ENCODE data around the gene CCDC8.
A peak's percentile ranks its signal among the peaks of the same experiment; 100 is the strongest.
"Not testable (repeated sequence)": the region's sequence is repeated elsewhere in the genome, so short reads cannot be mapped to it uniquely, and the experiment has no call there.

Gene CCDC8, protein sequence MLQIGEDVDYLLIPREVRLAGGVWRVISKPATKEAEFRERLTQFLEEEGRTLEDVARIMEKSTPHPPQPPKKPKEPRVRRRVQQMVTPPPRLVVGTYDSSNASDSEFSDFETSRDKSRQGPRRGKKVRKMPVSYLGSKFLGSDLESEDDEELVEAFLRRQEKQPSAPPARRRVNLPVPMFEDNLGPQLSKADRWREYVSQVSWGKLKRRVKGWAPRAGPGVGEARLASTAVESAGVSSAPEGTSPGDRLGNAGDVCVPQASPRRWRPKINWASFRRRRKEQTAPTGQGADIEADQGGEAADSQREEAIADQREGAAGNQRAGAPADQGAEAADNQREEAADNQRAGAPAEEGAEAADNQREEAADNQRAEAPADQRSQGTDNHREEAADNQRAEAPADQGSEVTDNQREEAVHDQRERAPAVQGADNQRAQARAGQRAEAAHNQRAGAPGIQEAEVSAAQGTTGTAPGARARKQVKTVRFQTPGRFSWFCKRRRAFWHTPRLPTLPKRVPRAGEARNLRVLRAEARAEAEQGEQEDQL

DNA sequence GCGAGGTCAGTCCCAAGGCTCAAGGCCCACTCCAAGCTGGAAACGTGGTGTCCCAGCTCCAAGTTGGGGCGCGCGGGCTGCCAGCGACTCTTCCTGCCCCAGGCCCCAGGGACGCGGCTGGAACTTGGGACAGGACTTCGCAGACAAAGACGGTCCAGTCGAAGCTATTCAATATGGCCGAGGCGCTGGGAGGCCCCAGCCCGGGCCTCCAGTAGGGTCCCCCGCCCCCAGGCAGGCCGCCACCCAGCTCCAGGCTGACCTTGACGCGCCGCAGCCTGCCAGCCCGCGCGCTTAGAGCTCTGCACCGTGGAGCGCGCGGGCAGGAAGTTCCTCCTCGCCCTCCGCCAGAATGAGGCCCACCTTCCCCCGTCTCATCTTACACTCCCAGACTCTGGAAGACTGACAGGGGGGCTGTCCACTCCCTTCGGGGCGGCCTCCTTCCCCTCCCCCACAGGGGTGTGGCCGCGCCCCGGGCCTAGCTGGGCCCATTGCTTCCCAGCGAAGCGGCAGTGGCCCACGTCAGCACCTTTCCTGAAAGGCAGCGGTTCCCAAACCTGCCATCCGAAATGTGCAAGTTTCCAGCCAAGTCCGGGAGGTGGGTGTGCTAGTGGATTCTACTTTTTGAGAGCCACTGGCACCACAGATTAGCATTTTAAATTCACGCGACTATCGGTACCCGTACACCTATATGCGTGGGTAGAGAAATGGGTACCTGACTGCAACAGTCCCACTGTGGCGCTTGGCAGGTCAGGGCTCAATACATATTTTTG is at the start of gene CCDC8:
Gene CCDC8 (minus strand): TSS at position 303 of the 770 bp plus-strand sequence. CDS start 754 bp downstream, outside the sequence.
- no peak for DNase-seq

DNA sequence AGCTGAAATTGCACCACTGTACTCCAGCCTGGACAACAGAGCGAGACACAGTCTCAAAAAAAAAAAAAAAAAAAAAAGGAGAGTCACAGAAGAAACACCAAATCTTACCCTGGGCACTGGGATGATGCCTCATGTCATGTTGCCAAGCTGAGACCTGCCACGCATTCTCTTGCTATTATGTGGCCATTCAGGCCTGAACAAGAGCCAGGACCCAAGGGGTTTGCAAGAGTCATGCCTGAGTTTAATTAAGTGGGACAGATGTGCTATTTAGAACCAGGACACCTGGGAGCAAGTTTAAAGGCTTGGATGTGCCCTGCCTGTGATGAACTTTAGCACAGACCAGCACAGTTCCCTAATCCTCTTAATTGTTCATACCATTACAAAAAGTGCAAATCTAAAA is 48.2 kb upstream of the CCDC8 start:
- DNase-seq, result no peak

DNA sequence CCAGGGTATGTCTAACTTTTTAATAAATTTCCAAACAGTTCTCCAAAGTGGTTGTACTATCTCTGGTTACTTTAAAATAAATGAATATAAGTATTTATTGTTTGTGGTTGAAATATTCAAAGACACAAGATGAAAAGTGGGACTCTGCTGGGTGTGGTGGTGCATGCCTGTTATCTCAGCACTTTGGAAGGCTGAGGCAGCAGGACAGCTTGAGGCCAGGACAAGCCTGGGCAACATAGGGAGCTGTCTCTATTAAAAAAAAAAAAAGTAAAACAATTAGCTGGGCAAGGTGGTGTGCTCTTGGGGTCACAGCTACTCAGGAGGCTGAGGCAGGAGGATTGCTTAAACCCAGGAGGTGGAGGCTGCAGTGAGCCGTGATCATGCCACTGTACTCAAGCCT is 47.6 kb upstream of the CCDC8 start:
- DNase-seq, result no peak

DNA sequence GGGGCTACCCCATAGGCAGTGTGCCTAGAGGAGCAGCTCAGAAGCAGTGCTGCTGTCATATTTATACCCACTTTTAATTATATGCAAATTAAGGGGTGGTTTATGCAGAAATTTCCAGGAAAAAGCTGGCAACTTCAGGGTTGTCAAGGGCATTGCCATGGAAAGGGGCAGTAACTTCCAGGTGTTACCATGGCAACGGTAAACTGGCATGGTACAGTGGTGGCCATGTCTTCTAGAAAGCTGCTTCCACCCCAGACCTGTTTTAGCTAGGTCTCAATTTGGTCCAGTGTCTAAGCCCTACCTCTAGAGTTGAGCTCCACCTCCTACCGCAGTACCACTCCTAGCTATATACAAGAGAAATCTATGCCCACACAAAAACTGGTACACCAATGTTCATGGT is 46.7 kb upstream of the CCDC8 start:
- no peak for DNase-seq

DNA sequence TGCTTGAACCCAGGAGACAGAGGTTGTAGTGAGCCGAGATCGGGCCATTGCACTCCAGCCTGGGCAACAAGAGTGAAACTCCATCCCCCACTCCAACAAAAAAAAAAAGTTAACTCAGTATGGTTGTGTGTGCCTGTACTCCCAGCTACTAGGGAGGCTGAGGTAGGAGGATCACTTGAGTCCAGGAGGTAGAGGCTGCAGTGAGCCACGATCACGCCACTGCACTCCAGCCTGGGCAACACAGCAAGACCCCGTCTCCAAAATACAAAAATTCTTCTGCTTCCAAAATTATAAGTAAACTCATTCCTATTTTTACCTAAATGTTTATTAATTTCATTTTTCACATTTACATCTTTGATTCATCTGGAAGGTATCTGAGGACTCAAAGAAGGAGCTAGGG is 43.6 kb upstream of the CCDC8 start:
- DNase-seq, result no peak

DNA sequence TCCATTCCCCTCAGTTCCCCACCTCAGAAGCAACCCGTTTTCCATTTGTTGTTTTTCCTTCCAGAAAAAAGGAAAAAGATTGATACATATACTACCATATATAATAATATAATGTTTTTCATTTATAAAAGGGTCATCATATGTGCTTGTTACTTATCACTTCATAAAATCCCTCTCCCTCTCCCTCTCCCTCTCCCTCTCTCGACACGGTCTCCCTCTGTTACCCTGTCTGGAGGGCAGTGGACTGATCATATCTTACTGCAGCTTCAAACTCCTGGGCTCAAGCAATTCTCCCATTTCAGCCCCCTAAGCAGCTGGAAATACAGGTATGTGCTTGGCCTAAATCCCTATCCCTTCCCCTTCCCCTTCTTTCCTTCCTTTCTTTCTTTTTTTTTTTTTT is 40.9 kb upstream of the CCDC8 start:
- no peak for DNase-seq

DNA sequence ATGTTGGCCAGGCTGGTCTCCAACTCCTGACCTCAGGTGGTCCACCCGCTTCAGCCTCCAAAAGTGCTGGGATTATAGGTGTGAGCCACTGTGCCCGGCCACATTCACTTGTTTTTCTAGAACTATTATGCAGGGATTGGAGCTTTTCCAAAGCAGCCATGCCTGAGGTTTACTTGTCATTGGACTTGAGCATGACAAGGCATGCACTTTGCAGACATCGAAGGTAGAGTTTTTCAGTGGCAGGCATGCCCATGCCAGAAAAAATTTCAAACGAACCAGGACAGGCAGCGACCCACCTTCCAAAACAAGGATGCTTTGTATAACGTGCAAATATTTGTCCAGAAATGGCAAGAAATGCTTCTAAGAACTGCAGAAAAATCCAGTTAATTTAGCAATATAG is 40.3 kb upstream of the CCDC8 start:
- peak; percentile 8 for DNase-seq

DNA sequence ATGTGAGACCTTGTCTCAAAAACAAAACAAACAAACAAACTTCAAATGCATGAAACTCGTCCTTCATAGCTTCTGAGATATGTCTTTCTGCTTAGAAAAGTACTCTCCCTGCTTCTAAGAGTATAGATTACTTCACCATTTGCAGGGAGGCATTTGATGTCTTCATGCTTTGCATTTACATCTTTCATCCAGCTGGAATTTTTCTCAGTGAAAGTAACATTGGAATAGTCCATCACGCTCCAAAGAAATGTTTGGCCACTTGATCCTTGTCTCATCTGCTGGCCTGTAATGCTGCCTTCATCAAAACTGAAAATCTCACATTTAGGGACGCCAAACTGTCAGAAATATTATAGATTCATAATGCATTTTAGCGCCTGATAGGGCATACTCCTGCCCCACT is 38.8 kb upstream of the CCDC8 start:
- no peak for DNase-seq

DNA sequence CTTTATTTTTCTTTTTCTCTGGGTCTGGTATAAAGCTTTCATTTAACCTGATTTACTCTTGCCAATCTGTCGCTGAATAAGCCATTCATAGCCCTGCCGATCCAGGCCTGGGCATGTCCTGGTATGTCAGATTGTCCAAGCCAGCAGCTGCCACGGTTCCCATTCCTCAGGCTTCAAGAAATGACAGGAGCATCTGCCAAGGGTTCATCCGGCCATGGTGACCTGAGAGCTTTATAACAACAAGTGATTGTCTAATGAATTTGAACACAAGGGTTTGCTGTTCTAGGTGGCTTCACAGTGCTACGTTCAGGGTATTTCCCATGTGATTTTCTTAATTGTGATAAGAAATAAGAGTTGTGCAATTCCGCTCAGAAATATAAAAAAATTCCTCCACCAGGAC is 38.0 kb upstream of the CCDC8 start:
- DNase-seq, result no peak

DNA sequence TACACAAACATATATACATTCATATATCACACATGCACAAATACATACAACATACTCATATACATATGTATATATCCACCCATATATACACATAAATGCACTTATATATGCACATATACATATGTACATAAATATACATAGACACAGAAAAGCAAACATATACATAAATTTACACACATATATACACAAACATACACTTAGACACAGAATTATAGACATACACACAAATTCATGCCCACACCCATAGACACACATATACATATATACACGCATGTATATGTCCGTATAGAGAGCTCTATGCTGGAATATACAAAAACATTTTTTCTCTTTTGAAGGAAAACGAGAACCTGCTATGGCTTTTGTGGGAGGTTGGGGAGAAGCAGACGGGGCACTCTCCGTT is 37.4 kb upstream of the CCDC8 start:
- DNase-seq, result no peak

DNA sequence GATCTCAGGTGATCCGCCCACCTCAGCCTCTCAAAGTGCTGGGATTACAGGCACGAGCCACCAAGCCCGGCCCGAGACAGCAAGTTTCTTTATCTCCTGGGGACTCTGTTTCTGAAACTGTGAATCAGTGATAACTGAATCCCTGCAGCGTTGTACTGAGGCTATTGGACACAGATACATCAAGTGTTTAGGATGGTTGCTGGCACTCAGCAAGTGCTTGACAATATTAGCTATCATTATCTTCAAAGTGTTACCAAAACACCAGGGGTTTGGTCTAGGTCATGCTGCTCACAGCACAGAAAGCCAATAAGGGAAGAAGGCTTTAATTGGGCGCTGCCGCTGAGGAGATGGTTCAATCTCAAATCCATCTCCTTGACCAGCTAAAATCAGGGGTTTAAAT is 35.9 kb upstream of the CCDC8 start:
- peak; percentile 16 for DNase-seq

DNA sequence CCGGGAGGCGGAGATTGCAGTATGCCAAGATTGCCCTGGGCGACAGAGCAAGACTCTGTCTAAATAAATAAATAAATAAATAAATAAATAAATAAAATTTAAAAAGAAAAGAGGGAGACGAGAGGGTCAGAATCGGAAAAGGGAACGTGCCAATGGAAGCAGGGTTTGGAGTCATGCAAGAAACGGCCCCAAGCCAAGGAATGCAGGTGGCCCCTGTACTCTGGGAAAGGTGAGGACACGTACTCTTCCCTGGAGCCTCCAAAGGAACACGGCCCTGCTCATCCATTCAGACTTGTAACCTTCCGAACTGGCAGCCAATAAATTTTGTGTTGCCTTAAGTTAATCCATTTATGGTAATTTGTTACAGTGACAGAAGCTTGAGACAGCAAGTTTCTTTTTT is 35.2 kb upstream of the CCDC8 start:
- DNase-seq, result no peak

DNA sequence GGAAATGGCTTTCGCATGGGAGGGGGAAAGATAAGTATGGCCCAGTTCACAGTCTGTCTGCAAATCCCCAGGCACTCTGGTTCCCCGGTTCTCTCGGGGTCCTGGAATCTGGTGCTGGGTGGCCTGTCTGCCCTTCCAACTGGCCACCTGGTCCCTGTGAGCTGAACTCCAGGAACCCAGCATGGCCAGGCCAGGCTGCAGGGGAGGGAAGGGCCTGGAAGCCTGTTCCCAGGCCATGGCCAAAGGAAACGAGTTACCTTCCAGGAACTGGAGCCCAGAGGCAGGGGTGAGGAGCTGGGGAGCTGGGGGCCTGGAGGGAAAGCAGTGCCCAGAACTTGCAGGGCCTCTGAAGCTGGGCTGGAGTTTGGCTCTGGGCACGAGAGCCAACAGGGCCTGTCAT is 34.5 kb upstream of the CCDC8 start:
- DNase-seq, result no peak

DNA sequence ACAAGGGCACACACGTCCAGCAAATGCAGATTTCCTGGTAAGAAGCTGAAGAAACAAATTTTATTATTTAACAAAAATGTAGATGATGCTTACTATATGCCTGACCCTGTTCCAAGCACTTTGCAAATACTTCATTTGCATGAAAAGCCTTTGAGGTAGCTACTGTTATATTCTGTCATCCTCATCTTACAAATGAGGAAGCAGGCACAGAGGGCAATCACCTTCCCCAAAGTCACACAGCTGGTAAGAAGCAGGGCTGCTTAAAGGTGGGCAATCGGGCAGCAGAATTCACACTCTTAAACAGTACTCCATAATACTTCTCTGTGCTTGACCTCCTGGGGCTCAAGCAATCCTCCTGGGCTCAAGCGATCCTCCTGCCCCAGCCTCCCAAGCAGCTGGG is 33.6 kb upstream of the CCDC8 start:
- DNase-seq, result no peak

DNA sequence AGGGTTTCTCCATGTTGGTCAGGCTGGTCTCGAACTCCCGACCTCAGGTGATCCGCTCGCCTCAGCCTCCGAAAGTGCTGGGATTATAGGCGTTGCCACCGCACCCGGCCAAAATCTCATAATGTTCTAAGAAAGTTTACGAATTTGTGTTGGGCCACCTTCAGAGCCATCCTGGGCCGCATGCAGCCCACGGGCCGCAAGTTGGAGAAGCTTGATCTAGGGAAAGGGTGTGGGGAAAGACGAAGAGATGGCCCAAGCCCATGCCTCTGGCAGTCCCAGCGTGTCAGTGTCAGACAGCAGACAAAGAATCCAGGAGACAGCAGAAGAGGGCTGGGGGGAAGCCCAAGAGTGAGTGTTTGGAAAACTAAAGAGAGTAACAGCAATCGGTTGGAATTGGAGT is 32.7 kb upstream of the CCDC8 start:
- no peak for DNase-seq

DNA sequence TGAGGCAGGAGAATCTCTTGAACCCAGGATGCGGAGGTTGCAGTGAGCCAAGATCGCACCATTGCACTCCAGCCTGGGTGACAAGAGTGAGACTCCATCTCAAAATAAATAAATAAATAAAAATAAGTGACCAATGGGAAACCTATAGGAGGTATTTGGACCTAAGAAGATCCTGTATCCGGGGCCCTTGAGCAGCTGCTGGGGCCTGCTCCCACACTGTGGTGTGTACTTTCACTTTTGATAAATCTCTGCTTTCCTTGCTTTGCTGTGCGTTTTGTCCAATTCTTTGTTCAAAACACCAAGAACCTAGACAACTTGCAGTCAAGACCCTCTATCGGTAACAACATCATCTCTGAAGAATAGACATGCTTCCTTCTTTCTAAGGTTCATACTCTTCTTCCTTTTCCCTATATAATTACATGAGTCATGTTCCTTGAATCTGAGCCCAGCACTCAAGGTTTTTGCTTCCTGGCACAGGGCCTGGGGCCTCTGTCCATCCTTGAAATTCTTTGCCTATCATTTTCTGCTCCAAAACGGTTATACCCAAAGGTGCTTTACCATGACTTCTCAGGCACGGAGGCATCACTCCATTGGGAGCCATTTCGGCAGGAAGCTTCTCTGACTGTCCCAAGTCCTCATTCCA is 29.6 kb upstream of the CCDC8 start:
- no peak for DNase-seq

DNA sequence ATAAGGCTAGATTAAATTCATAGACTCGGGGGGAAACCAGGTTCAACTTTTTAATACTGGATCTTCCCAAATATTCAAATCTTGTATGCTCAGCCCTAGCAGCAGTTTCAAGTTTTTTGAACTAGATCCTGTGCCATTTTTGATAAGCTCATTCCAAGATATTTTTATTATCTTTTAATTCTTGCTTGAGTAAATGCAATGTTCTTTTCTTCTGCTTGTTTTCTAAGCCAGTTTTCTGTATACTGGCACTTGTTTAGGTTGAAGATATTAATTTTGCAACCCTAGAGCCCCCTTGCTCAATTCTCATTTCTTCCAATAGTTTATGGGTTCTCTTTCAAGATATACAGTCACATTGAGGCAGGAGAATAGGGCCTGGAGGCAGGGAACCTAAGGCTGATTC is 28.5 kb upstream of the CCDC8 start:
- DNase-seq, result no peak

DNA sequence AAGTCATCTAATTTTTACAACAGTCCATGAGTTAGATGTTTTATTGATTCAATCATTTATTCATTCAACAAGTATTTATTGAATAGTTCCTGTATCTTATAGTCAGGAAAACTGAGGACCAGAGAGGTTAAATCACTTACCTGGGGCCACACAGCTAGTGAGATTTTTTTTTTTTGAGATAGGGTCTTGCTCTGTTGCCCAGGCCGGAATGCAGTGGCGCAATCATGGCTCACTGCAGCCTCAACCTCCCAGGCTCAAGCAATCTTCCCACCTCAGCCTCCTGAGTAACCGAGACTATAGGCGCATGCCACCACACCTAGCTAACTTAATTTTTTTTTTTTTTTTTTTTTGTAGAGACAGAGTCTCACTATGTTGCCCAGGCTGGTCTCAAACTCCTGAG is 22.3 kb upstream of the CCDC8 start:
- DNase-seq, result not testable (repeated sequence)

DNA sequence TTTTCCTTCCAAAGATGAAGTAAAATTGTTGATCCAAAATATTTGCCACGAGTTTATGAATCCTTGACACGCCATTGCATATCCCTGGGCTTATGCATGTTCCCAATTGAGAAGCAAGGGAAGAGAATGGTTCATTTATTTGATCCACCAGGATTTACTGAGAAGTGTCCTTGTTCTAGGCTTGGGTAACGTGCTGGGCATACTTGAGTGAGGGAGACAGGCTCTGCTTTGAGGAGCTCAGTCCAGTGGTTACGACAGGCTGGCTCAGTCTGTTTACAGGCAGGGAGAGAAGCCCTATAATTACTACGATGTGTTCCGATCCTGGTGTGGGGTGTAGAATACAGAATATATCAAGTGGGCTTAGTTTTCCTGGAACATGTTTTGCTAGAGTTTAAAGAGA is 21.6 kb upstream of the CCDC8 start:
- DNase-seq, result no peak

DNA sequence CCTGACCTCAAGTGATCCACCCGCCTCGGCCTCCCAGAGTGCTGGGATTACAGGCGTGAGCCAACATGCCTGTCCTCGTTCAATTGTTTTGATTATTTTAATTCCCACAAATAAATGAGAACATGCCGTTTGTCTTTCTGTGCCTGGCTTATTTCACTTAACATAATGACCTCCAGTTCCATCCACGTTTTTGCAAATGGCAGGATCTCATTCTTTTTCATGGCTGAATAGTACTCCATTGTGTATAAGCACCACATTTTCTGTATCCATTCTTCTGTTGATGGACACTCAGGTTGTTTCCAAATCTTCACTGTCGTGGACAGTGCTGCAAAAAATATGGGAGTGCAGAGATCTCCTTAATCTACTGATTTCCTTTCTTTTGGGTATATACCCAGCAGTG is 20.1 kb upstream of the CCDC8 start:
- not testable (repeated sequence) for DNase-seq

DNA sequence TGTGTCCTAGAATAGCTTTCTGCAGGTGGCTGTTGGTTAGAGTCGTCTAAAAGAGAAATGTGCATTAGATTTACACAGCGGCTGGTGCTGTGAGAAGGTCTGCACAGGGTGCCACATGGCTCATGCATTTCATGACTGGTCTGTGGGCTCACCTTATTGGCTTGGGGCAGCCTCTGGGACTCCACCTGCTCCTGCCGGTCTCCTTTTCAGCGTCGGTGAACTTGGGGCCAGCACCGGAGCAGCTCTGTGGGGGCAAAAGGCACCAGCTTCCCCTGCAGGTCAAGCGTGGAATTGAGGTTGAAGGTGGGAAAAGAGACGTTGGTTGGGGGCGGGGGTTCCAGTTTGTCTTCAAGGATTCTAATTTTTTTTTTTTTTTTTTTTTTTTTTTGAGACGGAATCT is 18.5 kb upstream of the CCDC8 start:
- no peak for DNase-seq

DNA sequence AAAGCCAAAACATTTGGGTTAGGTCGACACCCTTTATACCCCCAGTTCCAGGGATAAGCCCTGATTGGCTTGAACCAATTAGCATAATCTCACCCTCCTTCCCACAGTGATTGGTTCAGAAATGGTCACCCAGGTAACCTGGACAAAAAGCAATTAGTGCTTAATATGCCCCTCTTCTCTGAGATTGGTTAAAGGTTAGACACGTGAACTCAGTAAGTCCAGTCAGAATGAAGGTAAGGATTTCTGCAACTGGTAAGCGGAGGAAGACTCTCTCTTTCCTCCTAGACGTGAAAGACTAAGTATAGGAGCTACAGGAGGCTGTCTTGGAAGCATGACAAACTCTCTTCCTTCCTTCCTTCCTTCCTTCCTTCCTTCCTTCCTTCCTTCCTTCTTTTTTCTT is 16.6 kb upstream of the CCDC8 start:
- DNase-seq, result no peak

DNA sequence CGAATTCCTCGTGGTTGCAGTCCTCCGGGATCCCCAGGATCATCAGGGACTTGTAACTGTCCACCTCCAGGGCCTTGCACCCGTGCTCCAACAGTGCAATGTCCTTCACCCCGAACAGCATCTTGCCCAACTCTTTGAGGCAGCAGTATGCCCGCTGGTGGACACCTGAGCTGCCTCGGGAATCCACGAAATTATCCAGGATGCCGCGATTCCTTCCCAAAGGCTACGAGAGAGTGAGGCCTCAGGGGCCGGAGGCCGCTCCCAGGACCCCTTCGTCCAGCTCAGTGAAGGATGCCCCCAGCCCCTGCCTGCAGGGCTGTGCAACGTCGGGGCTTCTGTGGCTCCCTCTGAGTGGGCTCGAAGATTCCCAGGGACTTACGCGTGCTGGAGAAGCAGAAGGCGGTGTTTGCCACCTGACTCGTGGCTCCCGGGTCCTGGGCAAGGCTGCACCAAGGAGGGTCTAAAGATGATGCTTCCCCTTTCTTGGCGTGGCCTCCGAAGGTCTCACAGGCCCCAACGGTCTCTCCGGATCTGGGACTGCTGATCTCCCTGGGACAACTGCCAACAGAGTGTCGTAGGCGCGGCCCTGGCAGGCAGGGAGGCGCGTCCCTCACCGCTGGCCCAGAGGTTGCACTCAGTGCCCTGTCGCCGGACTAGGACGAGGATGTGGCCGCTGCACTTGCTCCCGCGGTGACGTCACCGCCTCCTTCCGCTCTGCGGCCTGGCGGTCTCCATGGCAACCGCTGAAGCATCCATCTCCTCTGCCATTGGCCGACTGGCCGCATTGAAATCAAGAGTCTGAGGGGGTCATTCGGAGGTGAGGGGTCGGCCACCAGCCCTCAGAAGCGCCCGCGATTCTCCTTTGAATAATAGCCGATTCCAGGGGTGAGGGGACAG is 15.1 kb upstream of the CCDC8 start, which contains the start of gene PNMA8C:
Gene PNMA8C (minus strand): TSS at position 698 of the 897 bp plus-strand sequence. CDS start 577 bp downstream, at position 121.
- DNase-seq, result peak; percentile 77

All from activated effector memory CD4-positive, alpha-beta T cell treated with anti-CD3 and anti-CD28 coated beads, Interleukin-2, amount 50 U/mL, for 16 hours (primary cell).